ENCODE measurements around the gene NTPCR.
A peak's percentile ranks its signal among the peaks of the same experiment; 100 is the strongest.

Gene NTPCR

GRCh38 chr1:232942413-232943294 is 7.8 kb upstream of the NTPCR start:
- TF ChIP-seq, protein P1, sequence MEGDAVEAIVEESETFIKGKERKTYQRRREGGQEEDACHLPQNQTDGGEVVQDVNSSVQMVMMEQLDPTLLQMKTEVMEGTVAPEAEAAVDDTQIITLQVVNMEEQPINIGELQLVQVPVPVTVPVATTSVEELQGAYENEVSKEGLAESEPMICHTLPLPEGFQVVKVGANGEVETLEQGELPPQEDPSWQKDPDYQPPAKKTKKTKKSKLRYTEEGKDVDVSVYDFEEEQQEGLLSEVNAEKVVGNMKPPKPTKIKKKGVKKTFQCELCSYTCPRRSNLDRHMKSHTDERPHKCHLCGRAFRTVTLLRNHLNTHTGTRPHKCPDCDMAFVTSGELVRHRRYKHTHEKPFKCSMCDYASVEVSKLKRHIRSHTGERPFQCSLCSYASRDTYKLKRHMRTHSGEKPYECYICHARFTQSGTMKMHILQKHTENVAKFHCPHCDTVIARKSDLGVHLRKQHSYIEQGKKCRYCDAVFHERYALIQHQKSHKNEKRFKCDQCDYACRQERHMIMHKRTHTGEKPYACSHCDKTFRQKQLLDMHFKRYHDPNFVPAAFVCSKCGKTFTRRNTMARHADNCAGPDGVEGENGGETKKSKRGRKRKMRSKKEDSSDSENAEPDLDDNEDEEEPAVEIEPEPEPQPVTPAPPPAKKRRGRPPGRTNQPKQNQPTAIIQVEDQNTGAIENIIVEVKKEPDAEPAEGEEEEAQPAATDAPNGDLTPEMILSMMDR (IDR thresholded peaks at IDR 0.05; ENCODE audit: extremely low read depth, missing control alignments): no peak
- DNase-seq (ENCODE audit: low spot score): no peak

- DNase-seq (ENCODE audit: low spot score): no peak
- TF ChIP-seq, protein P1 (IDR thresholded peaks at IDR 0.05; ENCODE audit: extremely low read depth, missing control alignments): no peak
Measured at GRCh38 chr1:232943679-232944252, 6.6 kb upstream of the NTPCR start.

DNA sequence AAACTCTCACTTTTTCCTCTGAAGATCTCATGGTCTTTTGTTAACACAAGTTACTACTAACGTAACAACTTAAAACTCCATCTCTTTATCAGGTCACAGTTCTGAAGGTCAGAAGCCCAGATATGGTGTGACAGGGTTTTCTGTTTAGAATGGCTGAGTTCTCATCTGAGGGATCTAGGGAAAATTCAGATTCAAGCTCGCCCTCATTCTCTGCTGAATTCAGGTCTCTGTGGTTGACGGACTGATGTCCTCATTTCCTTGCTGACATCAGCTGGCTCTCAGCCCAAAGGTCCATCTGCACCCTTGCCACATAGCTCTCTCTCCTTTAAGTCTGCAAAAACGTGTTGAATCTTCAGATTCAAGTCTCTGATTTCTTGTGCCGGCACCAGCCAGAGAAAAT is 6.1 kb upstream of the NTPCR start:
- no peak for DNase-seq (ENCODE audit: low spot score)
- TF ChIP-seq, protein P1 (IDR thresholded peaks at IDR 0.05; ENCODE audit: extremely low read depth, missing control alignments): no peak

GRCh38 chr1:232949636-232950196 is 695 bp upstream of the NTPCR start:
- TF ChIP-seq, protein P1 (IDR thresholded peaks at IDR 0.05; ENCODE audit: extremely low read depth, missing control alignments): no peak
- no peak for DNase-seq (ENCODE audit: low spot score)

GRCh38 chr1:232951180-232951579 is 769 bp downstream of the NTPCR start:
- peak; percentile 42 for DNase-seq (ENCODE audit: low spot score)

GRCh38 chr1:232951605-232952004 is 1.2 kb downstream of the NTPCR start:
- TF ChIP-seq, protein P1 (IDR thresholded peaks at IDR 0.05; ENCODE audit: extremely low read depth, missing control alignments): no peak
- DNase-seq (ENCODE audit: low spot score): no peak

More at GRCh38 chr1:232951180-232951579, 769 bp downstream of the NTPCR start:
- TF ChIP-seq, protein P1 (IDR thresholded peaks at IDR 0.05; ENCODE audit: extremely low read depth, missing control alignments): no peak
